ENCODE results near the gene PTPMT1. TPM values are rescaled to one million over a fixed set of nuclear protein-coding genes. Genes with fewer than 3 reads are reported as not detected.

The PTPMT1 gene
- polyA plus RNA-seq, 2 of the 4 experiments (the other 2 are of a cell fraction), result 63.4 to 69.2 TPM

DNA sequence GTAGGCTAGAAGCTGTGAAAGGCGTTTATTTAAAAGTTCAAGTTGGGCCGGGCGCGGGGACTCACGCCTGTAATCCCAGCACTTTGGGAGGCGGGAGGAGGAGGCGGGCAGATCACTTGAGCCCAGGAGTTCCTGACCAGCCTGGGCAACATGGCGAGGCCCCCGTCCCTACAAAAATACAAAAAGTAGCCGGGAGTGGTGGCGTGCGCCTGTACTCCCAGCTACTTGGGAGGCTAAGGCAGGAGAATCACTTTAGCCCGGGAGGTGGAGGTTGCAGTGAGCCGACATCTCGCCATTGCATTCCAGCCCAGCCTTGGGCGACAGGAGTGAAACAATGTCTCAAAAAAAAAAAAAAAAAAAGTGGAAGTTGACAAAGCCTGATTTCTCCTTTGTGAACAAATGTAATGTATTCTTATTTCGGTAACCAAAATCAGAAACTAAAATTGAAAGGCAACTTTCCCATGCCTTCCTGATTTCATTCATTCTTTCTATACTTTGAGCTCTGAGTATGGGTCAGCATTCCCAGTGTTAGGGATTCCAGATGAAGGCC lies 825 bp downstream of the PTPMT1 start (continued):
- TF ChIP-seq, protein P1, sequence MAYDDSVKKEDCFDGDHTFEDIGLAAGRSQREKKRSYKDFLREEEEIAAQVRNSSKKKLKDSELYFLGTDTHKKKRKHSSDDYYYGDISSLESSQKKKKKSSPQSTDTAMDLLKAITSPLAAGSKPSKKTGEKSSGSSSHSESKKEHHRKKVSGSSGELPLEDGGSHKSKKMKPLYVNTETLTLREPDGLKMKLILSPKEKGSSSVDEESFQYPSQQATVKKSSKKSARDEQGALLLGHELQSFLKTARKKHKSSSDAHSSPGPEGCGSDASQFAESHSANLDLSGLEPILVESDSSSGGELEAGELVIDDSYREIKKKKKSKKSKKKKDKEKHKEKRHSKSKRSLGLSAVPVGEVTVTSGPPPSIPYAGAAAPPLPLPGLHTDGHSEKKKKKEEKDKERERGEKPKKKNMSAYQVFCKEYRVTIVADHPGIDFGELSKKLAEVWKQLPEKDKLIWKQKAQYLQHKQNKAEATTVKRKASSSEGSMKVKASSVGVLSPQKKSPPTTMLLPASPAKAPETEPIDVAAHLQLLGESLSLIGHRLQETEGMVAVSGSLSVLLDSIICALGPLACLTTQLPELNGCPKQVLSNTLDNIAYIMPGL (CRISPR knock-in tag; IDR thresholded peaks at IDR 0.05; ENCODE audit: borderline replicate concordance), result no peak
- TF ChIP-seq, protein P2, sequence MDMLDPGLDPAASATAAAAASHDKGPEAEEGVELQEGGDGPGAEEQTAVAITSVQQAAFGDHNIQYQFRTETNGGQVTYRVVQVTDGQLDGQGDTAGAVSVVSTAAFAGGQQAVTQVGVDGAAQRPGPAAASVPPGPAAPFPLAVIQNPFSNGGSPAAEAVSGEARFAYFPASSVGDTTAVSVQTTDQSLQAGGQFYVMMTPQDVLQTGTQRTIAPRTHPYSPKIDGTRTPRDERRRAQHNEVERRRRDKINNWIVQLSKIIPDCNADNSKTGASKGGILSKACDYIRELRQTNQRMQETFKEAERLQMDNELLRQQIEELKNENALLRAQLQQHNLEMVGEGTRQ (IDR thresholded peaks at IDR 0.05), result no peak
- TF ChIP-seq MYC (IDR thresholded peaks at IDR 0.05; ENCODE audit: borderline replicate concordance, low read length), result no peak
- TF ChIP-seq, protein P3, sequence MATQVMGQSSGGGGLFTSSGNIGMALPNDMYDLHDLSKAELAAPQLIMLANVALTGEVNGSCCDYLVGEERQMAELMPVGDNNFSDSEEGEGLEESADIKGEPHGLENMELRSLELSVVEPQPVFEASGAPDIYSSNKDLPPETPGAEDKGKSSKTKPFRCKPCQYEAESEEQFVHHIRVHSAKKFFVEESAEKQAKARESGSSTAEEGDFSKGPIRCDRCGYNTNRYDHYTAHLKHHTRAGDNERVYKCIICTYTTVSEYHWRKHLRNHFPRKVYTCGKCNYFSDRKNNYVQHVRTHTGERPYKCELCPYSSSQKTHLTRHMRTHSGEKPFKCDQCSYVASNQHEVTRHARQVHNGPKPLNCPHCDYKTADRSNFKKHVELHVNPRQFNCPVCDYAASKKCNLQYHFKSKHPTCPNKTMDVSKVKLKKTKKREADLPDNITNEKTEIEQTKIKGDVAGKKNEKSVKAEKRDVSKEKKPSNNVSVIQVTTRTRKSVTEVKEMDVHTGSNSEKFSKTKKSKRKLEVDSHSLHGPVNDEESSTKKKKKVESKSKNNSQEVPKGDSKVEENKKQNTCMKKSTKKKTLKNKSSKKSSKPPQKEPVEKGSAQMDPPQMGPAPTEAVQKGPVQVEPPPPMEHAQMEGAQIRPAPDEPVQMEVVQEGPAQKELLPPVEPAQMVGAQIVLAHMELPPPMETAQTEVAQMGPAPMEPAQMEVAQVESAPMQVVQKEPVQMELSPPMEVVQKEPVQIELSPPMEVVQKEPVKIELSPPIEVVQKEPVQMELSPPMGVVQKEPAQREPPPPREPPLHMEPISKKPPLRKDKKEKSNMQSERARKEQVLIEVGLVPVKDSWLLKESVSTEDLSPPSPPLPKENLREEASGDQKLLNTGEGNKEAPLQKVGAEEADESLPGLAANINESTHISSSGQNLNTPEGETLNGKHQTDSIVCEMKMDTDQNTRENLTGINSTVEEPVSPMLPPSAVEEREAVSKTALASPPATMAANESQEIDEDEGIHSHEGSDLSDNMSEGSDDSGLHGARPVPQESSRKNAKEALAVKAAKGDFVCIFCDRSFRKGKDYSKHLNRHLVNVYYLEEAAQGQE (IDR thresholded peaks at IDR 0.05), result no peak
- no peak for TF ChIP-seq RCOR1 (IDR thresholded peaks at IDR 0.05; ENCODE audit: low read depth, low read length)
- TF ChIP-seq, protein P4, sequence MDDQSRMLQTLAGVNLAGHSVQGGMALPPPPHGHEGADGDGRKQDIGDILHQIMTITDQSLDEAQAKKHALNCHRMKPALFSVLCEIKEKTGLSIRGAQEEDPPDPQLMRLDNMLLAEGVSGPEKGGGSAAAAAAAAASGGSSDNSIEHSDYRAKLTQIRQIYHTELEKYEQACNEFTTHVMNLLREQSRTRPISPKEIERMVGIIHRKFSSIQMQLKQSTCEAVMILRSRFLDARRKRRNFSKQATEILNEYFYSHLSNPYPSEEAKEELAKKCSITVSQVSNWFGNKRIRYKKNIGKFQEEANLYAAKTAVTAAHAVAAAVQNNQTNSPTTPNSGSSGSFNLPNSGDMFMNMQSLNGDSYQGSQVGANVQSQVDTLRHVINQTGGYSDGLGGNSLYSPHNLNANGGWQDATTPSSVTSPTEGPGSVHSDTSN (IDR thresholded peaks at IDR 0.05), result no peak
- no peak for TF ChIP-seq HOXB5 (CRISPR knock-in tag; IDR thresholded peaks at IDR 0.05)

DNA sequence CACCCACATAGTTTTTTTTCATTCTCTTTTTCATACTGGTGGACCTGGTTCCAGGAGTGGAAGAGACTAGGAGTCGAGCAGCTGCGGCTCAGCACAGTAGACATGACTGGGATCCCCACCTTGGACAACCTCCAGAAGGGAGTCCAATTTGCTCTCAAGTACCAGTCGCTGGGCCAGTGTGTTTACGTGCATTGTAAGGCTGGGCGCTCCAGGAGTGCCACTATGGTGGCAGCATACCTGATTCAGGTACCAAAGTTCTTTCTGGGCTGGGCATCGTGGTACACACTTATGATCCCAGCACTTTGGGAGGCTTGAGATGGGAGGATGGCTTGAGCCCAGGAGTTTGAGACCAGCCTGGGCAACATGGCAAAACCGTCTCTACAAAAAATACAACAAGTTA lies 4.2 kb downstream of the PTPMT1 start:
- FAIRE-seq, result no peak
- TF ChIP-seq, protein P3 (IDR thresholded peaks at IDR 0.05), result no peak
- TF ChIP-seq, protein P5, sequence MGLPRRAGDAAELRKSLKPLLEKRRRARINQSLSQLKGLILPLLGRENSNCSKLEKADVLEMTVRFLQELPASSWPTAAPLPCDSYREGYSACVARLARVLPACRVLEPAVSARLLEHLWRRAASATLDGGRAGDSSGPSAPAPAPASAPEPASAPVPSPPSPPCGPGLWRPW (IDR thresholded peaks at IDR 0.05), result no peak
- TF ChIP-seq HDAC2 (IDR thresholded peaks at IDR 0.05), result no peak
- TF ChIP-seq TFCP2L1 (CRISPR knock-in tag; IDR thresholded peaks at IDR 0.05), result no peak
- no peak for TF ChIP-seq FOSB (CRISPR knock-in tag; IDR thresholded peaks at IDR 0.05)
- TF ChIP-seq RNF2 (IDR thresholded peaks at IDR 0.05; ENCODE audit: borderline replicate concordance, low read depth), result no peak
- TF ChIP-seq, protein P6, sequence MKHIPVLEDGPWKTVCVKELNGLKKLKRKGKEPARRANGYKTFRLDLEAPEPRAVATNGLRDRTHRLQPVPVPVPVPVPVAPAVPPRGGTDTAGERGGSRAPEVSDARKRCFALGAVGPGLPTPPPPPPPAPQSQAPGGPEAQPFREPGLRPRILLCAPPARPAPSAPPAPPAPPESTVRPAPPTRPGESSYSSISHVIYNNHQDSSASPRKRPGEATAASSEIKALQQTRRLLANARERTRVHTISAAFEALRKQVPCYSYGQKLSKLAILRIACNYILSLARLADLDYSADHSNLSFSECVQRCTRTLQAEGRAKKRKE (CRISPR knock-in tag; IDR thresholded peaks at IDR 0.05; ENCODE audit: low read depth), result no peak
- no peak for TF ChIP-seq NPAS2 (CRISPR knock-in tag; IDR thresholded peaks at IDR 0.05; ENCODE audit: borderline replicate concordance)
- TF ChIP-seq, protein P7, sequence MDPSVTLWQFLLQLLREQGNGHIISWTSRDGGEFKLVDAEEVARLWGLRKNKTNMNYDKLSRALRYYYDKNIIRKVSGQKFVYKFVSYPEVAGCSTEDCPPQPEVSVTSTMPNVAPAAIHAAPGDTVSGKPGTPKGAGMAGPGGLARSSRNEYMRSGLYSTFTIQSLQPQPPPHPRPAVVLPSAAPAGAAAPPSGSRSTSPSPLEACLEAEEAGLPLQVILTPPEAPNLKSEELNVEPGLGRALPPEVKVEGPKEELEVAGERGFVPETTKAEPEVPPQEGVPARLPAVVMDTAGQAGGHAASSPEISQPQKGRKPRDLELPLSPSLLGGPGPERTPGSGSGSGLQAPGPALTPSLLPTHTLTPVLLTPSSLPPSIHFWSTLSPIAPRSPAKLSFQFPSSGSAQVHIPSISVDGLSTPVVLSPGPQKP (IDR thresholded peaks at IDR 0.05; ENCODE audit: low read depth, low read length), result no peak
- TF ChIP-seq CBX2 (IDR thresholded peaks at IDR 0.05; ENCODE audit: borderline replicate concordance, low read depth), result no peak
- no peak for TF ChIP-seq HOXB5 (CRISPR knock-in tag; IDR thresholded peaks at IDR 0.05)
- TF ChIP-seq, protein P8, sequence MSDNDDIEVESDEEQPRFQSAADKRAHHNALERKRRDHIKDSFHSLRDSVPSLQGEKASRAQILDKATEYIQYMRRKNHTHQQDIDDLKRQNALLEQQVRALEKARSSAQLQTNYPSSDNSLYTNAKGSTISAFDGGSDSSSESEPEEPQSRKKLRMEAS (IDR thresholded peaks at IDR 0.05), result no peak
- TF ChIP-seq ESRRA (IDR thresholded peaks at IDR 0.05; ENCODE audit: borderline replicate concordance, low read length), result no peak
- TF ChIP-seq, protein P4 (IDR thresholded peaks at IDR 0.05), result no peak
- TF ChIP-seq EHMT2 (IDR thresholded peaks at IDR 0.05; ENCODE audit: low read depth), result no peak
- no peak for TF ChIP-seq SREBF2 (IDR thresholded peaks at IDR 0.05)

More for the DNA sequence above, 4.2 kb downstream of the PTPMT1 start:
- 93% methylated on average over 7 of the region's 7 CpGs for WGBS (ENCODE audit: missing lambda C conversion rate)
- CTCF ChIA-PET, result interaction anchor here (0.8 to 2.3 kb wide), 3 partner anchors 8 to 98 kb away, joined by 3 to 6 read pairs (median 6); partner anchors contain the start of genes KBTBD4 and NDUFS3
- Histone ChIP-seq H3K9me3 (no peaks in the 10 kb centered on the region), H3K27ac (no peak overlapping the region), H3K4me2 (no peak overlapping the region), H3K4me3 (no peak overlapping the region), H3K4me1 (peaks cover 13% of the 10 kb centered on the region)
- no peak for ATAC-seq
- POLR2A ChIA-PET, result no interaction called here
- DNase-seq (ENCODE audit: low read depth in 1 of 2, low spot score in 1 of 2), result no peak

Data from A549 (cell line).